WTC11 (cell line): ENCODE results near the gene ARHGAP19. TPM values are rescaled to one million over a fixed set of nuclear protein-coding genes. Genes with fewer than 3 reads are reported as not detected.
A peak's percentile ranks its signal among the peaks of the same experiment; 100 is the strongest.

Source experiments
- ATAC-seq: fragments of 200-7000 bp; cut with Tn5 transposase; 2 replicates; pipeline ENCODE4 v1.10.0; 2021; ENCODE audit warnings: mild to moderate bottlenecking, moderate library complexity
- CTCF ChIA-PET: fragments of 300-600 bp; sonication (Branson Sonifier 250); formaldehyde crosslinking; loops from one replicate; lab custom pipeline; 2021; ENCODE audit warnings: antibody characterized with exemption; lab: Charles Lee
- POLR2A ChIA-PET: fragments of 350-600 bp; sonication (Branson Sonifier 250); formaldehyde crosslinking; loops from one replicate; lab custom pipeline; 2021; ENCODE audit warnings: antibody characterized with exemption; lab: Charles Lee
- DNase-seq: peaks from one replicate; pipeline ENCODE4 v3.0.0; 2021; ENCODE audit warnings: low spot score
- H3K27ac Mint-ChIP-seq: 2 replicates; pipeline ENCODE4 v1.8.0; 2021; ENCODE audit warnings: mixed read lengths
- H3K27me3 Mint-ChIP-seq: 2 replicates; pipeline ENCODE4 v1.8.0; 2021; ENCODE audit warnings: low read depth, mild to moderate bottlenecking, moderate library complexity, mixed read lengths
- H3K36me3 Mint-ChIP-seq: 2 replicates; pipeline ENCODE4 v1.8.0; 2021; ENCODE audit warnings: mixed read lengths
- H3K4me1 Mint-ChIP-seq: 2 replicates; pipeline ENCODE4 v1.8.0; 2022; ENCODE audit warnings: mixed read lengths
- H3K4me3 Mint-ChIP-seq: 2 replicates; pipeline ENCODE4 v1.8.0; 2021; ENCODE audit warnings: mild to moderate bottlenecking, moderate library complexity, mixed read lengths
- H3K9me3 Mint-ChIP-seq: 2 replicates; pipeline ENCODE4 v1.8.0; 2021; ENCODE audit warnings: mixed read lengths
- FOXJ3 ChIP-seq: sonication (generic); formaldehyde crosslinking; IDR thresholded peaks from 2 replicates; pipeline ENCODE4 v1.9.0; 2021; ENCODE audit warnings: missing genetic modification reagents, mild to moderate bottlenecking, borderline replicate concordance
- NFE2L1 ChIP-seq: sonication (generic); formaldehyde crosslinking; IDR thresholded peaks from 2 replicates; pipeline ENCODE4 v1.8.1; 2023; ENCODE audit warnings: missing genetic modification reagents
- NFYB ChIP-seq: sonication (generic); formaldehyde crosslinking; conservative IDR thresholded peaks from 2 replicates; pipeline ENCODE4 v1.8.0; 2022; ENCODE audit warnings: low read depth, missing genetic modification reagents
- PRRX2 ChIP-seq: fragments of 250-450 bp; sonication (Bioruptor Pico); IDR thresholded peaks from 2 replicates; pipeline ENCODE4 v1.8.0; 2021; ENCODE audit warnings: mild to moderate bottlenecking
- ZNF121 ChIP-seq: sonication (generic); formaldehyde crosslinking; IDR thresholded peaks from 2 replicates; pipeline ENCODE4 v1.8.0; 2023; ENCODE audit warnings: missing genetic modification reagents
- ZNF317 ChIP-seq: sonication (generic); formaldehyde crosslinking; IDR thresholded peaks from 2 replicates; pipeline ENCODE4 v1.8.1; 2023; ENCODE audit warnings: low read depth, mild to moderate bottlenecking, moderate library complexity, missing genetic modification reagents, borderline replicate concordance
- ZNF396 ChIP-seq: fragments of 250-450 bp; sonication (Bioruptor Pico); IDR thresholded peaks from 2 replicates; pipeline ENCODE4 v1.8.0; 2021; ENCODE audit warnings: mild to moderate bottlenecking, moderate library complexity, borderline replicate concordance
- total RNA-seq: library from RNA; stranded (reverse); gene quantifications from 3 replicates; pipeline ENCODE4 v1.2.3, GENCODE V29; 2021
- TF ChIP-seq, protein P1 (sequence below): sonication (generic); formaldehyde crosslinking; conservative IDR thresholded peaks from 2 replicates; pipeline ENCODE4 v1.8.1; 2023; ENCODE audit warnings: mild to moderate bottlenecking, low read depth, missing genetic modification reagents, moderate library complexity
- TF ChIP-seq, protein P2 (sequence below): sonication (generic); formaldehyde crosslinking; IDR thresholded peaks from 2 replicates; pipeline ENCODE4 v1.8.1; 2022; ENCODE audit warnings: low read depth, missing genetic modification reagents, borderline replicate concordance
- TF ChIP-seq, protein P3 (sequence below): sonication (generic); formaldehyde crosslinking; IDR thresholded peaks from 2 replicates; pipeline ENCODE4 v1.8.1; 2022; ENCODE audit warnings: low read depth, mild to moderate bottlenecking, moderate library complexity, missing genetic modification reagents, borderline replicate concordance
- TF ChIP-seq, protein P4 (sequence below): sonication (generic); formaldehyde crosslinking; IDR thresholded peaks from 2 replicates; pipeline ENCODE4 v1.8.0; 2022; ENCODE audit warnings: mild to moderate bottlenecking, missing genetic modification reagents
- TF ChIP-seq, protein P5 (sequence below): sonication (generic); formaldehyde crosslinking; IDR thresholded peaks from 2 replicates; pipeline ENCODE4 v1.8.1; 2023; ENCODE audit warnings: mild to moderate bottlenecking, missing genetic modification reagents
- TF ChIP-seq, protein P6 (sequence below): sonication (generic); formaldehyde crosslinking; IDR thresholded peaks from 2 replicates; pipeline ENCODE4 v1.8.1; 2023; ENCODE audit warnings: mild to moderate bottlenecking, missing genetic modification reagents

ARHGAP19 gene
- total RNA-seq, 1 experiment from 2014 or later, result 42.2 TPM

DNA sequence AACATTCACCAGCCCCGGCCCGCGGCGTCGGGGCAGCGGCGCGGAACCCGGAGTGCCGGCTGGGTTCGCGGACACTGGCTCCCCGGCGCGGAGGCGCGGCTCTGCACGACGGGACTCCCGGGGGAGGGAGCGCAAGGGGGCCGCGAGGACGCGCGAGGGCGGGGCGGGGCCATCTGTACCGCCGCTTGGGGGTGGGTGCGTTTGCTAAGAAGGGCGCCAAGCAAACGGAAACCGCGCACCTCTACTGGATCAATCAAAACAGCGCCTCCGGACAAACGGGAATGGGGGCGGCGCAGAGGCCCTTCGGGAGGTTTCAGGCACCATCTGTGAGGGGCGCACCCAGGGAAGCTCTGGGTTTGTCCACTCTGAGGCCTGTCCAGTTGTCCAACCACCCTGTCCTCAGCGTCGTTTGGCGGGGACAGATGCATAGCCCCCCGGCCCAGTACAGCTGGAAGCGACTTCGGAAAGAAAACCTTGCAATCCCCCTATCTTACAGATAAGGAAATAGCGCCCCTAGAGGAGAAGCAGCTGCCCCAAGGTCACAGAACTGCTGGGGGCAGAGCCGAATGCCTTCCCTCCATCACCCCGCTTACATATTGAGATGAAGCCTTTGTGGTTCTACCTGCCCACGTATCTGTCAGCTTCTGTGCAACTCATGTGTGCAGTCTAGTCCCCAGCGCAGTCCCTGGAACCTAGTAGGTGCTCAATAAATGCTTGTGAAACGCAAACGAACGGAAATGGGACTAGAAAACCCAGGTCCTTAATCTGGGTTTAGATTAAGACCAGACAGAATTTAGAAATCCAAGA lies 96.0 kb downstream of the ARHGAP19 start (continued):
- TF ChIP-seq, protein P1, sequence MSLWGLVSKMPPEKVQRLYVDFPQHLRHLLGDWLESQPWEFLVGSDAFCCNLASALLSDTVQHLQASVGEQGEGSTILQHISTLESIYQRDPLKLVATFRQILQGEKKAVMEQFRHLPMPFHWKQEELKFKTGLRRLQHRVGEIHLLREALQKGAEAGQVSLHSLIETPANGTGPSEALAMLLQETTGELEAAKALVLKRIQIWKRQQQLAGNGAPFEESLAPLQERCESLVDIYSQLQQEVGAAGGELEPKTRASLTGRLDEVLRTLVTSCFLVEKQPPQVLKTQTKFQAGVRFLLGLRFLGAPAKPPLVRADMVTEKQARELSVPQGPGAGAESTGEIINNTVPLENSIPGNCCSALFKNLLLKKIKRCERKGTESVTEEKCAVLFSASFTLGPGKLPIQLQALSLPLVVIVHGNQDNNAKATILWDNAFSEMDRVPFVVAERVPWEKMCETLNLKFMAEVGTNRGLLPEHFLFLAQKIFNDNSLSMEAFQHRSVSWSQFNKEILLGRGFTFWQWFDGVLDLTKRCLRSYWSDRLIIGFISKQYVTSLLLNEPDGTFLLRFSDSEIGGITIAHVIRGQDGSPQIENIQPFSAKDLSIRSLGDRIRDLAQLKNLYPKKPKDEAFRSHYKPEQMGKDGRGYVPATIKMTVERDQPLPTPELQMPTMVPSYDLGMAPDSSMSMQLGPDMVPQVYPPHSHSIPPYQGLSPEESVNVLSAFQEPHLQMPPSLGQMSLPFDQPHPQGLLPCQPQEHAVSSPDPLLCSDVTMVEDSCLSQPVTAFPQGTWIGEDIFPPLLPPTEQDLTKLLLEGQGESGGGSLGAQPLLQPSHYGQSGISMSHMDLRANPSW (CRISPR knock-in tag), result no peak
- no peak for TF ChIP-seq ZNF396
- no peak for TF ChIP-seq FOXJ3 (CRISPR knock-in tag)

DNA sequence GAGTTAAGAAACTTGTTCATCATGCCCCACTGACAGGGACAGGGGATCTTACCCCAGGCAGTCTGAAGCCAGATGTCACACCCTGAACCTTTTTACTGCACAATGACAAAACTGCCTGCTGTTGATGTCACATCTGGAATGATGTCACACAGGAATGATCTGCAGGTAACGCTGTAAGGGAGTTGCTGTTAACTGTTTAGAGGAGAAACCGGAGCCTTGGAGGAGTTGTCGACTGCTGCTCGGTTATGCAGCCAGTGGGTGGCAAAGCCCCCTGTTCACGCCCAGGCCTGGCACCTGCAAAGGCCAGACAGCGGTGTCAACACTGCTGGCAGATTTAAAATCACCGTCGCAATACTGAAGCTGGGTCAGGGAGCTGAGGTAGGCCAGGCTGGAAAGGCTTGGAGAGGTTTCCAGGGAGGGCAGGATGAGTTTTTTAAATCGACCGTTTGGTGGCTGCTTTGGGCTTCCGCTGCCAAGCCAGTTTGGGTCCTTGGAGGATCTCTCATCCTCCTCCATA lies 96.7 kb downstream of the ARHGAP19 start:
- Mint-ChIP-seq H3K4me1 (peaks cover 13% of the 10 kb centered on the region), H3K4me3 (peak overlapping the region; percentile 77), H3K36me3 (no peaks in the 10 kb centered on the region), H3K27me3 (peaks cover 15% of the 10 kb centered on the region), H3K27ac (no peak overlapping the region), H3K9me3 (no peaks in the 10 kb centered on the region)
- POLR2A ChIA-PET, result no interaction called here
- CTCF ChIA-PET, result interaction anchor here (1.1 to 10.5 kb wide), 32 partner anchors 10 to 205 kb away, joined by 3 to 123 read pairs (median 7); partner anchors contain the start of genes FRAT1, RRP12 and SLIT1
- TF ChIP-seq, protein P2, sequence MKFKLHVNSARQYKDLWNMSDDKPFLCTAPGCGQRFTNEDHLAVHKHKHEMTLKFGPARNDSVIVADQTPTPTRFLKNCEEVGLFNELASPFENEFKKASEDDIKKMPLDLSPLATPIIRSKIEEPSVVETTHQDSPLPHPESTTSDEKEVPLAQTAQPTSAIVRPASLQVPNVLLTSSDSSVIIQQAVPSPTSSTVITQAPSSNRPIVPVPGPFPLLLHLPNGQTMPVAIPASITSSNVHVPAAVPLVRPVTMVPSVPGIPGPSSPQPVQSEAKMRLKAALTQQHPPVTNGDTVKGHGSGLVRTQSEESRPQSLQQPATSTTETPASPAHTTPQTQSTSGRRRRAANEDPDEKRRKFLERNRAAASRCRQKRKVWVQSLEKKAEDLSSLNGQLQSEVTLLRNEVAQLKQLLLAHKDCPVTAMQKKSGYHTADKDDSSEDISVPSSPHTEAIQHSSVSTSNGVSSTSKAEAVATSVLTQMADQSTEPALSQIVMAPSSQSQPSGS (CRISPR knock-in tag), result no peak
- TF ChIP-seq, protein P3, sequence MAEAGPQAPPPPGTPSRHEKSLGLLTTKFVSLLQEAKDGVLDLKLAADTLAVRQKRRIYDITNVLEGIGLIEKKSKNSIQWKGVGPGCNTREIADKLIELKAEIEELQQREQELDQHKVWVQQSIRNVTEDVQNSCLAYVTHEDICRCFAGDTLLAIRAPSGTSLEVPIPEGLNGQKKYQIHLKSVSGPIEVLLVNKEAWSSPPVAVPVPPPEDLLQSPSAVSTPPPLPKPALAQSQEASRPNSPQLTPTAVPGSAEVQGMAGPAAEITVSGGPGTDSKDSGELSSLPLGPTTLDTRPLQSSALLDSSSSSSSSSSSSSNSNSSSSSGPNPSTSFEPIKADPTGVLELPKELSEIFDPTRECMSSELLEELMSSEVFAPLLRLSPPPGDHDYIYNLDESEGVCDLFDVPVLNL (CRISPR knock-in tag), result no peak
- no peak for TF ChIP-seq NFE2L1
- TF ChIP-seq, protein P4, sequence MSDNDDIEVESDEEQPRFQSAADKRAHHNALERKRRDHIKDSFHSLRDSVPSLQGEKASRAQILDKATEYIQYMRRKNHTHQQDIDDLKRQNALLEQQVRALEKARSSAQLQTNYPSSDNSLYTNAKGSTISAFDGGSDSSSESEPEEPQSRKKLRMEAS (CRISPR knock-in tag), result no peak
- TF ChIP-seq, protein P1 (CRISPR knock-in tag), result no peak
- DNase-seq (no peak), ATAC-seq (no peak)

DNA sequence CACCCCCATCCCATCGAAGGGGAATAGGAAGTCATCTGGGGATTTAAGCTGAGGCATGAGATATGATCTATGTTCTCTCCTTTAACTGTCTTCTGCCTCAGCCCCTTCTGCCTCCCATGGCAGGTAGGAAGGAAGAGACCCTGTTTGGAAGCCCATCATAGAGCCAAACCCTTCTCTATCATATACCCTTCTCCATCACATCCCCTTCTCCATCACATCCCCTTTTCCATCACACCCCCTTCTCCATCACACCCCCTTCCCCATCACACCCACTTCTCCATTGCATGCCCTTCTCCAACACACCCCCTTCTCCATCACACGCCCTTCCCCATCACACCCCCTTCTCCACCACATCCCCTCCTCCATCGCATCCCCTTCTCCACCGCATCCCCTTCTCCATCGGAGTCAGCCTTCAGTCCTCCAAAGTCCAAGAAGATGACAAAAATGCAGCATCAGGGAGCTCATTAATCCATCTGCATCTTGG lies 99.4 kb downstream of the ARHGAP19 start:
- ATAC-seq, result no peak
- Mint-ChIP-seq H3K27ac (no peak overlapping the region), H3K36me3 (no peaks in the 10 kb centered on the region), H3K9me3 (no peaks in the 10 kb centered on the region), H3K4me3 (no peak overlapping the region), H3K27me3 (peaks cover 28% of the 10 kb centered on the region), H3K4me1 (peaks cover 18% of the 10 kb centered on the region)
- no peak for DNase-seq
- ChIA-PET CTCF (interaction anchor here (1.2 to 10.5 kb wide), 5 partner anchors 14 to 118 kb away, joined by 3 to 123 read pairs (median 7); no protein-coding TSS in a partner anchor), POLR2A (no interaction called here)
- TF ChIP-seq, protein P5, sequence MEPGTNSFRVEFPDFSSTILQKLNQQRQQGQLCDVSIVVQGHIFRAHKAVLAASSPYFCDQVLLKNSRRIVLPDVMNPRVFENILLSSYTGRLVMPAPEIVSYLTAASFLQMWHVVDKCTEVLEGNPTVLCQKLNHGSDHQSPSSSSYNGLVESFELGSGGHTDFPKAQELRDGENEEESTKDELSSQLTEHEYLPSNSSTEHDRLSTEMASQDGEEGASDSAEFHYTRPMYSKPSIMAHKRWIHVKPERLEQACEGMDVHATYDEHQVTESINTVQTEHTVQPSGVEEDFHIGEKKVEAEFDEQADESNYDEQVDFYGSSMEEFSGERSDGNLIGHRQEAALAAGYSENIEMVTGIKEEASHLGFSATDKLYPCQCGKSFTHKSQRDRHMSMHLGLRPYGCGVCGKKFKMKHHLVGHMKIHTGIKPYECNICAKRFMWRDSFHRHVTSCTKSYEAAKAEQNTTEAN (CRISPR knock-in tag), result no peak
- no peak for TF ChIP-seq ZNF317 (CRISPR knock-in tag)
- TF ChIP-seq PRRX2 (CRISPR knock-in tag), result no peak
- no peak for TF ChIP-seq FOXJ3 (CRISPR knock-in tag)
- no peak for TF ChIP-seq NFYB (CRISPR knock-in tag)
- TF ChIP-seq, protein P6, sequence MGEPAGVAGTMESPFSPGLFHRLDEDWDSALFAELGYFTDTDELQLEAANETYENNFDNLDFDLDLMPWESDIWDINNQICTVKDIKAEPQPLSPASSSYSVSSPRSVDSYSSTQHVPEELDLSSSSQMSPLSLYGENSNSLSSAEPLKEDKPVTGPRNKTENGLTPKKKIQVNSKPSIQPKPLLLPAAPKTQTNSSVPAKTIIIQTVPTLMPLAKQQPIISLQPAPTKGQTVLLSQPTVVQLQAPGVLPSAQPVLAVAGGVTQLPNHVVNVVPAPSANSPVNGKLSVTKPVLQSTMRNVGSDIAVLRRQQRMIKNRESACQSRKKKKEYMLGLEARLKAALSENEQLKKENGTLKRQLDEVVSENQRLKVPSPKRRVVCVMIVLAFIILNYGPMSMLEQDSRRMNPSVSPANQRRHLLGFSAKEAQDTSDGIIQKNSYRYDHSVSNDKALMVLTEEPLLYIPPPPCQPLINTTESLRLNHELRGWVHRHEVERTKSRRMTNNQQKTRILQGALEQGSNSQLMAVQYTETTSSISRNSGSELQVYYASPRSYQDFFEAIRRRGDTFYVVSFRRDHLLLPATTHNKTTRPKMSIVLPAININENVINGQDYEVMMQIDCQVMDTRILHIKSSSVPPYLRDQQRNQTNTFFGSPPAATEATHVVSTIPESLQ (CRISPR knock-in tag), result no peak
- TF ChIP-seq, protein P1 (CRISPR knock-in tag), result no peak
- TF ChIP-seq ZNF121, result no peak
